ENCODE results near the gene IFTAP. TPM values are rescaled to one million over a fixed set of nuclear protein-coding genes. Genes with fewer than 3 reads are reported as not detected.

IFTAP gene
- total RNA-seq, 1 experiment from 2014 or later, result 19.9 TPM

DNA sequence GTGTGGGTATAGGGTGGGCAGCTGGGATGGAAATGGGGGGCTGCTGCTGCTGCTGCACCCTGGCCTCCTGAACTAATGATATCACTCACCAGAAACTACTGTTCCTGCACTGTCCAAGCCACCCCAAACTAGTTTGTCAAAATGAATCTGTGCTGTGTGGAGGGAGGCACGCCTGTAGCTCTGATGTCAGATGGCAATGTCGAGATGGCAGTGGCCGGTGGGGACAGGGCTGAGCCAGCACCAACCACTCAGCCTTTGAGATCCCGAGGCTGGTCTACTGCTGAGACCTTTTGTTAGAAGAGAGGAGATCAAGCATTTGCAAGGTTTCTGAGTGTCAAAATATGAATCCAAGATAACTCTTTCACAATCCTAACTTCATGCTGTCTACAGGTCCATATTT lies 25.2 kb upstream of the IFTAP start:
- no peak overlapping the region for H4K91ac ChIP-seq (ENCODE audit: insufficient read length, low read depth, low read length)
- TF ChIP-seq, protein P1, sequence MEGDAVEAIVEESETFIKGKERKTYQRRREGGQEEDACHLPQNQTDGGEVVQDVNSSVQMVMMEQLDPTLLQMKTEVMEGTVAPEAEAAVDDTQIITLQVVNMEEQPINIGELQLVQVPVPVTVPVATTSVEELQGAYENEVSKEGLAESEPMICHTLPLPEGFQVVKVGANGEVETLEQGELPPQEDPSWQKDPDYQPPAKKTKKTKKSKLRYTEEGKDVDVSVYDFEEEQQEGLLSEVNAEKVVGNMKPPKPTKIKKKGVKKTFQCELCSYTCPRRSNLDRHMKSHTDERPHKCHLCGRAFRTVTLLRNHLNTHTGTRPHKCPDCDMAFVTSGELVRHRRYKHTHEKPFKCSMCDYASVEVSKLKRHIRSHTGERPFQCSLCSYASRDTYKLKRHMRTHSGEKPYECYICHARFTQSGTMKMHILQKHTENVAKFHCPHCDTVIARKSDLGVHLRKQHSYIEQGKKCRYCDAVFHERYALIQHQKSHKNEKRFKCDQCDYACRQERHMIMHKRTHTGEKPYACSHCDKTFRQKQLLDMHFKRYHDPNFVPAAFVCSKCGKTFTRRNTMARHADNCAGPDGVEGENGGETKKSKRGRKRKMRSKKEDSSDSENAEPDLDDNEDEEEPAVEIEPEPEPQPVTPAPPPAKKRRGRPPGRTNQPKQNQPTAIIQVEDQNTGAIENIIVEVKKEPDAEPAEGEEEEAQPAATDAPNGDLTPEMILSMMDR (conservative IDR thresholded peaks at IDR 0.05), result no peak
- H3K27me3 ChIP-seq (ENCODE audit: insufficient read depth, low read length), result no peaks in the 10 kb centered on the region
- WGBS (ENCODE audit: extremely low coverage, insufficient read length, low lambda C conversion rate), result no CpG with 5 or more reads among the region's 4 CpGs
- no peak overlapping the region for H3K14ac ChIP-seq (ENCODE audit: insufficient read depth, low read length)
- Mint-ChIP-seq H3K4me3 (no peak overlapping the region), H3K27me3 (ENCODE audit: low read depth) (peaks cover 23% of the 10 kb centered on the region), H3K27ac (no peak overlapping the region; a peak in 1 of 7 replicates), H3K9me3 (no peaks in the 10 kb centered on the region), H3K4me1 (peaks cover 6 to 10% of the 10 kb centered on the region in 2 experiments), H3K36me3 (ENCODE audit: insufficient read depth in 1 of 3, low read depth in 3 of 3) (no peaks in the 10 kb centered on the region)
- no peaks in the 10 kb centered on the region for H3K79me1 ChIP-seq (ENCODE audit: insufficient read depth, low read depth, low read length, poor library complexity, severe bottlenecking)
- H3K9me3 ChIP-seq (ENCODE audit: control insufficient read depth, low read depth, low read length), result no peaks in the 10 kb centered on the region
- H3K23ac ChIP-seq (ENCODE audit: insufficient read length, low read depth, low read length), result no peak overlapping the region
- H2BK20ac ChIP-seq (ENCODE audit: low read depth, low read length, poor library complexity, severe bottlenecking), result no peak overlapping the region
- no peak overlapping the region for H2BK12ac ChIP-seq (ENCODE audit: insufficient read length, low read depth, low read length)
- H2BK120ac ChIP-seq (ENCODE audit: low read depth, low read length, poor library complexity, severe bottlenecking), result no peak overlapping the region
- no peaks in the 10 kb centered on the region for H3K23me2 ChIP-seq (ENCODE audit: insufficient read length, low read depth, low read length, poor library complexity, severe bottlenecking)
- H3K79me2 ChIP-seq (ENCODE audit: insufficient read depth, low read length), result no peaks in the 10 kb centered on the region
- no peak overlapping the region for H2BK5ac ChIP-seq (ENCODE audit: insufficient read length, low read length)
- H3K4me1 ChIP-seq (ENCODE audit: insufficient read depth, low read length), result no peaks in the 10 kb centered on the region
- H3K27ac ChIP-seq (ENCODE audit: insufficient read length, low read depth, low read length), result no peak overlapping the region
- H2AK5ac ChIP-seq (ENCODE audit: insufficient read length, low read length), result no peak overlapping the region
- H3K9ac ChIP-seq (ENCODE audit: extremely low read depth, insufficient read length, low read length), result no peak overlapping the region
- H2AFZ ChIP-seq (ENCODE audit: low read length), result no peak overlapping the region
- H3K4me2 ChIP-seq (ENCODE audit: insufficient read depth, insufficient read length, low read length), result no peak overlapping the region
- no peak overlapping the region for H3K56ac ChIP-seq (ENCODE audit: insufficient read length, low read depth, low read length)
- no peak overlapping the region for H3K4ac ChIP-seq (ENCODE audit: low read depth, low read length)
- no peaks in the 10 kb centered on the region for H4K20me1 ChIP-seq (ENCODE audit: control insufficient read depth, insufficient read depth, insufficient read length)
- H3K18ac ChIP-seq (ENCODE audit: insufficient read length, low read depth, low read length), result no peak overlapping the region
- DNase-seq, result no peak
- H4K8ac ChIP-seq (replicated peaks; ENCODE audit: insufficient read length, low read depth, low read length), result no peak overlapping the region
- no peak overlapping the region for H4K5ac ChIP-seq (ENCODE audit: insufficient read length, low read depth, low read length)
- no peak overlapping the region for H3T11ph ChIP-seq (ENCODE audit: low read length)
- H2BK15ac ChIP-seq (ENCODE audit: low read depth, low read length), result no peak overlapping the region

Measured in H9 (cell line).